GM21360 (cell line): ENCODE results near the gene SRMS.

Source experiments
- ATAC-seq: cut with Tn5 transposase; IDR thresholded peaks from one replicate; pipeline ENCODE4 v1.9.1; 2021; ENCODE audit warnings: mild to moderate bottlenecking, moderate library complexity; ENCODE audit not compliant: unreplicated experiment

Gene SRMS

DNA sequence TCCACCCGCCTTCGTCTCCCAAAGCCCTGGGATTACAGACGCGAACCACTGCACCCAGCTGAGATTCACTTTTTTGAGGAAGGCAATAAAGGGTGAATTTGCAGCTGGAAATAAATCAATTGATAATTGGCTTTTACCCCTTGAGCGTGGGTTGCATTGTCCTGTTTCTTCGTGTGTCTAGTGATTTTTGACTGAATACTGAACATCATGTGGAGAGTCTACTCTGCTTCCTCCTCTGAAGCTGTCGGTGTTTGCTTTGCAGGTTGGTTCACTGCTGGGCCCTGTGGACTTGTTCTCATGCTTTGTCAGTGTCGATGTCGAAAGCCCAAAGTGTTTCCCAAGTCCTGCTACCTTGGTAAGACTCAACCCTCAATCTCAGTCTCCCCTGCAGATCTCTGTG, 42.9 kb downstream of the SRMS start:
- ATAC-seq = no peak

DNA sequence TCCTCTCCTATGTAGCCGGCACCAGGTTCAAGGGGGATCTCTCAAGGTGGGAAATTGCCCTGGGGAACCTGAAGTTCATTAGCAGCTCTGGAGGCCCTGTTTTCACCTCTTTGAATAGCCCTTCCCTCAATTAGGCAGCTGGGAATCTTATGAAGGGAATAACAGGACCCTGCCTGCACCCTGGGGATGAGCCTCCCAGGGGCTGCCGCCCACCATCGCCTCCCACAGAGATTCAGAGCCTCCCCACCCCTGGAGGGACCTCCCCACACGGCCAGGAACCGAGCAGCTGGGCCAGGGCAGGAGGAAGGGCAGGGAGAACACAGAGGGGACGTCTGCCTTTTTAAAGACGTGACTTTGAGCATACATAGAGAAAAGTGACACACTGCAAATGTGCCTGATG, 44.0 kb downstream of the SRMS start:
- no peak for ATAC-seq

DNA sequence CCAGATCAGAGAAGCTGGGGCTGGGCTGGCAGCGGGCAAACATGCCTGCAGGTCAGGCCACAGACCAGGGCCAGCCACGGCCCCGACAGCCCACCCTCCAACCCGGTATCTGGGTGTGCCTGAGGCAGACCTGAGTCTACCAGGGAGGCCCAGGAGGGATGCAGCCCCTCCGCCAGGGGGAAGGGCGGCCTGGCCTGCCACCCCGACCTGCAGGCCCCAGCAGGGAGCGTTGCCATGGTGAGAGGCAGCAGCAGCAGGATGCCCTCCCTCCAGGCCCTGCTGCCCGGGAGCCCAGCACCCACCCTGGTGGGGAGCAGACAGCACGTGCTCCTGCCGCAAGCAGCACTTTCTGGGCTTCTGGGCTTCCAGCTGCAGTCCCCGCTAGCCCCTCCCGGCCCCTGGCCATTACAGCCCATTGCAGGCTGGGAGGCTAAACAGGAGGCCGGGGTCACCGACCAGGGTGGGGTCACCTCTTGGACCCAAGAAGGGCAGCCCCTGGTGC, 44.8 kb downstream of the SRMS start:
- ATAC-seq = no peak

DNA sequence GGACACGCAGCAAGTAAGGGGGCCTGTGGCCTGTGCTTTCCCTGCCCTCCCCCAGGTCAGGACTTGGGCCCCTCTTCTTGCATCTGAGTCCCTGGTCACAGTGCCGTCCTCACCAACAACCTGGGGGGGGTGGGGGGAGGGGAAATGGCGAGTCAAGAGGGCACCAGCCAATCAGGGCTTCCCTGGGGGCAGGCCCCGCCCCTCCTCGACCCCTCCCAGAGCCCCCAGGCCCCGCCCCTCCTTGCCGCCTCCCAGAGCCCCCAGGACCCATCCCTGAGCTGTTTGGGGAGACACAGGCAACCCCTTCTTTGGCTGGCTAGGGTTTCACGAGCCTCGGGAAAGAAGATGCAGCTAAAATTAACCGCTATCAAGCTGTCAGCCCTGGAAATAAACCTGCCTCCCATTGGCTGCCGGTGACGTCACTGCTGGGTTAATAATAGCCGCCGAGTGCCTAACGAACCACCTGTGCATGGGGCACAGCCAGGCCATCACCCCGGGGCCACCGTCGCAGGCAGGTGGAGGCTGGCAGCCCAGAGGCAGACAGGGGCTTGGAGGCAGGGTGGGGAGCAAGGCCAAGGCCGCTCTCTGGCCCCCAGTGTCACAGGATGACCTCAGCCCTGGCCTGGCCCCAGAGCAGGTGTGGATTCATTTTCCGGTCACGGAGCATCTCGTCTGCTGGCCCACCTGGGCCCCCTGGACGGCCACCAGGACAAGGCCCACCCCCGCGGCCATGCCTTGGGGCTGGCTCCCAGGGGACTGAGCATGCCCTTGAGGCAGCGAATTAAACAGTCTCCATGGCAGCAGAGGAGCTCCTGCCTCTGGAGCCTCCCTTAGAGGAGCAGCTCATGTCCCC, 45.5 kb downstream of the SRMS start:
- no peak for ATAC-seq

DNA sequence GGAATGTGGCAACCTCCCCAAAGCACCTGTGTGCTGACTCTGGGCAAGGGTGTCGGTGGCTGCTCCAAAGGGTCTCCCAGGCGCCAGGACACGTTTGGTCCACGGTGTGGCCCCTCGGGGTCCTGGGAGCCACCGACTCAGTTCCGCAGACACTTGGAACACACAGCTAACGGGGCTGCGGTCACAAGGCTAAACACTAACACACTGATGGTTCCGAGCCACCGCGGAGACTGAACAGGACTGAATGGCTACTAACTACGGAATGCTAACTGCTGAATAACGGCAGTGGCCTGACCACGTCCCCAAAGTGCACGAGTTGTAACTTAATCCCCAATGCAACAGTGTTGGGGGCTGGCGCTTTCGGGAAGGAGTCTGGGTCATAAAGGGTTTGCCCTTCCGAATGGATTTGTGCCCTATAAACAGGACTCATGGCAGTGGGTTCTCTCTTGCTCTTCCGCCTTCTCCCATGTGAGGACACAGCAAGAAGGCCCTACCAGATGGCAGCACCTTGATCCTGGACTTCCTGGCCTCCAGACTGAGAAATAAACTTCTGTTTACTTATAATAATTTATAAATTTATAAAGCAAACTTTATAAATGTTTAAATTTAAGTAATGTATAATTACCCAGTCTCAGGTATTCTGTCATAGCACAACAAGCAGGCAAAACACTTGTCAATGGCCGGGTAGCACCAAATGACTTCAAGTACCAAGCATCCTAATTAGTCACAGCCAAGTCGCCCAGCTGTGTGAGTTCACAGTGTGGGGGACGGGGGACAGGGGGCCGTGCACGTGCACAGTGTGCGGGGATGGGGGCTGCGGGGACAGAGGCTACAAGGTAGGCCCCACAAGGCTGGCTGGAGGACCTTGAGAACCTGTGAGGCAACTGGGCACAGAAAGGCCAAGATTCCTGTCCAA, 46.4 kb downstream of the SRMS start:
- no peak for ATAC-seq

DNA sequence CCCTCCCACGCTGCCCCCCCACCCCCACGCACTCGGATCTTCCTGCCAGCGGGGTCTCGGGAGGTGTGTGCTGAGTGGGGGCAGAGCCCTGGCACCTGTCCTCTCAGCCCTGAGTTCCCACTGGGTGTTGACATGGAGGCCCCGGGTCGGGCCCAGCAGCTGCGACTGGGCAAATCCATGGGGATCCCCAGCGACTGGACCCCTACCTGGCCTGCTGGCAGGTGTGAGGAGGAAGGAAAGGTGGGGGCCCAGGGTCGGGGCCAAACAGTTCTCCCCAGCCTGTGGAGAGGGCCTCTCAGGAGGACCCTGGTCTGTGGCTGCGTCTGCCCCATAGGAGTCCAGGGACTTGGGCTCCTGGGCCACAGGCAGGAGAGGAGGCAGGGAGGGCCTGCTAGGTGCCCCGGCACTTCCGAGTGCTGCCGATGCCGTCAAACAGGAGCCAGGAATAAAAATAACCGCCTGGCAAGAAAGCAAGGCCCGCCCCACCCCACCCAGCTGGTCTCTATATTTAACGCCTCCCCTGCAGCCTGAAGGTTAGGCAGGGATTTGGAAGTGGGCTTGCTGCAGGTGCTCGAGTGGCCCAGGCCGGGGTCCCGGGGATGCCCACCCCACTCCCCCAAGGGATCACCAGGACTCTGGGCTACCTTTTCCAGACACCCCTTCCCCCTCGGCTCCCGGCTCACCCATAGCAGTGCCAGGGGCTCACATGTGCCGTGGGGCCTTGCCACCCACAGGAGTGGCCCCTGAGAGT, 47.2 kb downstream of the SRMS start:
- no peak for ATAC-seq

DNA sequence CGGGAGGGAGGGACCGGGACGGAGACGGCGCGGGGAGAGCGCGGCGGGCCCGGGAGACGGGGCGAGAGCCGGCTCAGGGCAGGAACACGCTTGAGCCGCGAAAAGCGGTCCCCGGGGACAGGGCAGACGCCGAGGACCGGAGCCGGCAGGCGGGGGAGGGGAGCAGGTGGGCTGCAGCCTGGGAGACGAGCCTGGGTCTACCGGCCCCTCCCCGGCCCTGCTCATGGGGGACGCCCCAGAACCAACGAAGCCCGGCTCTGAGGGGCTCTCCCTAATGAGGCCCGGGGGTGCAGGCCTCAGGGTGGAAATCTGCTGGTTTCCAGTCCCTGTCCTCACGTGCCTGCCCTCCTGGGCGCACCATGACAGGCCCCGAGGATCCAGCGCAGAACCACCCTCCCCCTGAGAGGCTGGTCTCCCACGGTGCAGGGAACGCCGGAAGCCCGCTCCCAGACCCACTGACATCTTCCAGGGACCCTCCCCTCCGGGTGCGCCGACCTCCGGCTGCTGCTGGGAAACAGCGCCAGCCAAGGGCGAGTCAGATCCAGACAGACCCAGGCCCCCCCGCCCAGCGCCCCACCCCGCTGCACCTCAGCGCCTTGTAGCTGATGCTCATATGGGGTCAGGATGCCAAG, 48.1 kb downstream of the SRMS start:
- no peak for ATAC-seq

DNA sequence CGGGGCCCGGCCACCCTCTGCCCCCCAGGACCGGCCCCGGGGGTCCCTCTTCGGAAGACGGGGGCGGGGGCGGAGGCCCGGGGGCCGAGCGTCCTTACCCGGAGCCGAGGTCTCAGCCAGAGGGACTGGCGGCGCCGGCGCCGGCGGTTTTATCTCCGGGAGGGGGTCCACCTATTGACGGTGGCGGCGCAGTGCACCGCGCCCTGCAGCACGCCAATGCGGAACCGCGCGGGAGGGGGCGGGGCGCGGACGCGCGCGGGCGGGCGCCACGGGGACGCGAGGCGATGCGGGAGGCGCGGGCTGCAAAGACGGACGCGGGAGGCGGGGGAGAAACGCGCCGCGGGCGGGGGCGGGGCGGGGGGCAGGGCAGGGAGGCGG, 48.6 kb downstream of the SRMS start, which contains the start of gene EEF1A2:
Gene EEF1A2 (minus strand): TSS at position 124 of the 378 bp plus-strand sequence. CDS start 1,320 bp downstream, outside the sequence.
- no peak for ATAC-seq

DNA sequence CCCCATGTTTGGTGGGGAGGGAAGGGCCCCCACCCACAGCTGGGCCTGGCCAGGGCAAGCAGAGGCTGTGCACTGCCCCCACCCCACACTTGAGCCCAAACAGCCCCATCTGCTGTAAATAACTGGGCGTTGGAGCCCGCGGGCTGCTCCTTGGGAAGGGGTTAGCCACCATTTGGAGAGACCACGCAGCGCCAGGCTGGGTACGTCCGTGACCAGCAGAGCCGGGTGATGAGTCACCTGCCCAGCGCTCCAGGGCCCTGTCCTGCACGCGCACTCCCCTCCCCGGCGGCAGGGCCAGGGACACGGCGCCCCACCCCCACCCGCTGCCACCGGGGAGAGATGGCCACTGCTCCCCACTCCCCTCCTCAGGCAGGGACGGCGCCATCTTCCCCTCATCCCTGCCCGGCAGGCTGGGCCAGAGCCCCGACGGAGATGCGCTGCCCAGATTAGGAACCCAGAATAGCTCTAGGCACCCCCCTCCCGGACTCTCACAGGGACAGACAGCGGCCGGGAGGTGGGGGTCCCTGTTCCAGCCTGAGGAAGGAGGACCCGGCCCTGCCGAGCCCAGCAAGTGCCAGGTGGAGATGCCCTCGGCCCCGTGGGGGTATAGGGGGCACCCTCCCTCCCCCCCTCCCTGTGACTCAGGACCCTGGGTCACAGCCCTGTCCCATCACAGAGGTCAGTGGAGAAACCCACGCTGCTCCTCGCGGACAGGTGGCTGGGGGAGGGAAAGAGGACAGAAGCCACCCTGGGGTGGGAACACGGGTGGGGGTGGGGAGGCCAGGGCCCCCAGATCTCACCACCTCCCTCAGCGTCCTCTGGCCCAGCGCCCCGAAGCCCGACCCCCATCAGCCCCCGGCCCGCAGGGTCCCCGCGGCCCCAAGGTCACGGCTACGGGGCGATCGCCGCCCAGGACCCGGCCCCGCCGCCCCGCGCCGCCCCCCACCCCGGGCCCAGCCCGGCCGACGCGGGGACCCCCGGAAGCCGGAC, 49.3 kb downstream of the SRMS start:
- ATAC-seq = no peak

DNA sequence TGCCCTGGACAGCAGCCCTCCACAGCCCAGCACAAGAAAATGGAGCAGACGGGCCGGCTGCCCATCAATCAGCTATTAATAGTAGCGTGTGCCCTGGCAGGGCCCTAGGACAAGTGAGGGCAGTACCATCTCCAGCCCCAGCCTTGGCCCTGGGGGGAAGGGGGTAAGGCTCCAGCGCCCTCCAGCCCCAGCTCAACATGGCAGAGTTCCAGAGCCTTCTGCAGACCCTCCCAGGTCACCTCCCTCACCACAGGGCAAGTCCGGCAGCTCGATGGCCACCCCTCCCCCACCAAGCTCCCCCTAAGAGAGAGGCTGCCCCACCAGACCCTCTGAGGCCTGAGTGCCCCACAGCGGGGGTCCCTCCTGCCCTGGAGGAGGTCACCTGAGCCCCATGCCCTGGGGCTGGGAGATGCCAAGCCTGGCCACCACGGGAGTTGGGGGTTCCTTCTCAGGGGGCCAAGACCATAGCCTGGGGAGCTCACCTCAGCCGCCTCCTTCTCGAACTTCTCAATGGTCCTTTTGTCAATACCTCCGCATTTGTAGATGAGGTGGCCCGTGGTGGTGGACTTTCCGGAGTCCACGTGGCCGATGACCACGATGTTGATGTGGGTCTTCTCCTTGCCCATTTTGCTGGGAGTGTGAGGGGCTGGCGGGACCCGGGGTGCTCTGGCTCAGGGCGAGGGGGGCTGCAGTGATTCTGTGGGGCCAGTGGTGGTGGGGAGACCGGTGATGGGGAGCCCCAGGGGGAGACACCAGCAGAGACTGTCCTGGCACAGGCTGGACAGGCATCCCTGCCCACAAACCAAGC, 50.2 kb downstream of the SRMS start:
- ATAC-seq = no peak

DNA sequence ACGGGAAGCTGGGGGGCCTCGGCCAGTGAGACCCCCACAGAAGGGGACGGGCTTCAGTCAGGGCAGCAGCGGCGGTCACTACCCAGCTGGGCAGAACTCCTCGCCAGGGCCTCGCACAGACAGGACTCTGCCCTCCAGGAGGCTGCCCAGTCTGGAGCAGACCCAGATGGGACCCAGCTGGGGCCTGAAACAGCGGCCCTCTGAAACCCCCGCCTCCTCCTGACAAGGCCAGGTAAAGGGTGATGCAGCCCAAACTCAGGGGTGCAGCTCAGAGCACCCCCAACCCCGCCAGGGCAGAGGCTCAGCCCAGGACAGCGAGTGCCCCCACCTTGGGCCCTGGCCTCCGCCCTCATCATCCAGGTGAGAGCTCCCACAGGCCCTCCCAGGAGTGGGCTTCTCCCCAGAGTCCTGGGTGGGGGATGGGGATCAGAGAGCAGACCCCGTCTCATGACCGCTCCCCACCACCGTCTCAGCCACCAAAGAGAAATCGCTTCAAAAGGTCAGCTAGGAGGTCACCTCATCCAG, 50.9 kb downstream of the SRMS start:
- ATAC-seq = no peak

DNA sequence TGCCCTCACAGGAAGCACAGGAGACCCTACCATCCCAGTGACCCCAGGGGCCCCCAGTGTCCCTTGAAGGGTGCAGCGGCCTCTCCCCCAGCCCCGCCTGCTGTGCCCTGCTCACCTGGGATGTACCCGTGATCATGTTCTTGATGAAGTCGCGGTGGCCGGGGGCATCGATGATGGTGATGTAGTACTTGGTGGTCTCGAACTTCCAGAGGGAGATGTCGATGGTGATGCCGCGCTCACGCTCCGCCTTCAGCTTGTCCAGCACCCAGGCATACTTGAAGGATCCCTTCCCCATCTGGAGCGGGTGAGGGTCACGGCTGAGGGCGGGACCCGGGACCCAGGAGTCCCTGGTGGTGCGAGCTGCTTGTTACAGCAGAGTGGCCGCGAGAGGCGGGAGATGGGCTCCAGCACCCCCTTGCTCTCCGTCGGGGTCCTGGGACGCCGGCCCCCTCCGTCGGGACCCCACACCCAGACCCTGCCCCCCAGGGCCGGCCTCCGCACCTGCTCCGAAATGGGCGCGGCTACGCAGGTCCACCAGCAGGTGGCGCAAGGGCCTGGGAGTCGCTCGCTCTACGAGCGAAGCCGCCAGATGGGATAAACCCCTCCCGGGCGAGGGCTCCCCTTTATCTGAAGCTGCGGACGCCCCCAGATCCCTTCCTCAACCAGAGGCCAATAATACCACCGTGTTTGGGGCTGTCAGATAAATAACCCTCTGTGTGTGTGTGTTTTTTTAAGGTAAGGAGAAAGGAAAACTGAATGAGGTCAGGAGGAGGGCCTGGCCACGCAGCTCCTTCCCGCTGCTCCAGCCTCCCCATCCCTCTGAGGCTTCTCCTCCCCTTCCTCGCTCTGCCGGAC, 51.6 kb downstream of the SRMS start:
- no peak for ATAC-seq

DNA sequence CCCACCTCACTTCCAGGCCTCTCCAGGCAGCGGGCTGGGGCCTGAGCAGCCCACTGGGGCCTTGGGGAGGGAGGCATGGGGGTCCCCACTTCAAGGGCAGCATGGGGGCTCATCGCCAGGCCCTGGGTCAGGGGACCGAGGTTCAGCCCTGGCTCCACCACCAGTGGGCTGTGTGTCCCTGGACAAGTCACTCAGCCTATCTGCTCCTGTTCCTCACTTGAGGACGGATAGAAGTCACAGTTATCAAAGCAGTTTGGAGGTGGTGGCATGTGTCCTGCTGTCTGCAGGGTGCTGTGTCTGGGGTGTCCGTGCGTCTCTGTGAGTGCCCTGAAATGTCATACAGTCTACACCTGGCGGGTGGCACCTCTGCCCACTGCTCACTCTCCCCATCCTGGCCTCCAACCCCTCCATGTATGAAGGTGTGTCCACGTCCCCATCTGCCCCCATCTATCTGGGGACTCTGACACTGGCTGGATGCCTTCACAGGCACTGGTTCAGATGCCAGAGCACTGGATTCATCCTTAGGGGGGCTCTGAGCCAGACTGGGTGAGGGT, 52.3 kb downstream of the SRMS start:
- no peak for ATAC-seq

DNA sequence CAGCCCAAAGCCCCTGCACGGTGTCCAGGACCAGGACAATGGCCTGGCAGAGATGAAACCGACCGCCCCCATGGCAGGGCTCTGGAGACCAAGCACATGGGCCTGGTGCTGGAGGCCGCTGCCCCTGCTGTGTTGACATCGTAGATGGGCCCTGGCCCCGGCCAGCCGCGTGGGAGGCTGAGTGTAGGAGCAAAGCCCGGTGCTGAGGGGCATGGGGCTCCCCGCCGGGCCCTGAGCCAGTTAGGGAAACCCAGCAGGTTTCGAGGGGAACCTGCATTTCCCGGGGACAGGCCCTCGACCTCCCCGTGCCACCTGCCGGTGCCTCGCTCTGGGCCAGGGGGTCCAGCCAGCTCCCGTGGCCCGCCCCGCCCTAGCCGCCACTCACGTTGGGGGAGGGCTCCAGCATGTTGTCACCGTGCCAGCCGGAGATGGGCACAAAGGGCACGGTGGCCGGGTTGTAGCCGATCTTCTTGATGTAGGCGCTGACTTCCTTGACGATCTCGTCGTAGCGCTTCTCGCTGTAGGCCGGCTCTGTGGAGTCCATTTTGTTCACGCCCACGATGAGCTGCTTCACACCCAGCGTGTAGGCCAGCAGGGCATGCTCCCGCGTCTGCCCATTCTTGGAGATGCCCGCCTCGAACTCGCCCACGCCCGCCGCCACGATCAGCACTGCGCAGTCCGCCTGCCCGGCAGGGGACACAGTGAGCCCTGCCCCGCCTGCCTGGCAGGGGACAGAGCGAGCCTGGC, 53.0 kb downstream of the SRMS start:
- no peak for ATAC-seq

DNA sequence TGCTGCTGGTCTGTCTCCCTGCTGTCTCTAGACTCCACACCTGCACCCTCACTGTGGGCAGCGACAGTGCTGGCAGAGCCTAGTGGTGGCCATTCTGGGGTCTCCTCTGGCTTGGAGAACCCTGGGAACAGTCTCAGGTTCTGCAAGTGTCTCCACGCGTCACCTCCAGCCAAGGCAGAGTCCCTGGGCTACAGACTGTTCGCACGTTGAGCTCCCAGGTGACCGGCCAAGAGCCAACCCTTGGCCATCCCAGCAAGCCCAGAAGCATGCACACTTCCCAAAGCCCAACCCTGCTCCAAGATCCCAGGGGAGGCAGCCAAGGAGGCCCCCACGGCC, 53.5 kb downstream of the SRMS start:
- no peak for ATAC-seq

DNA sequence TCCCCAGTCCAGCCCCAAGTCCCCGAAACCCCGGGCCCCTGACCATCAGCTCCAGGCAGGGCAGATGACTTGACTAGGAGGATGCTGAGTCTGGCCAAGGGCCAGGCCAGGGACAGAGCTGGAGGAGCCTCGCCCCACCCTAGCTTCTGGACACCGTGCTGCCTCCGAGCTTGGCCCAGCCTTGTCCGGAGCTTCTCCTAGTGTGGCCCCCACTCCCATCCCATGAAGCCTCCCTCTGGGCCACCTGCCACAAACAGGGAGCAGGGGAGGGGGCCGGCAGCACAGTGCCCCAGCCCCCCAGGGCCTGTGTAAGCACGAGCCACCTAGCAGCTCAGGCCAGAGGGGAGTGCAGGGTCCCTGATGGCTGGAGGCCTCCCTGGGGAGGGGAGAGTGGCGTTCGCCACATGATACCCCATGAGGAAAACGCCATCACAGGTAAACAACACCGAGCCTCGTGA, 54.0 kb downstream of the SRMS start:
- ATAC-seq = no peak
